GM21529 (cell line): ENCODE results near the gene CDKAL1.
A peak's percentile ranks its signal among the peaks of the same experiment; 100 is the strongest.
"Not testable (repeated sequence)": the region's sequence is repeated elsewhere in the genome, so short reads cannot be mapped to it uniquely, and the experiment has no call there.

Experiments
- ATAC-seq: cut with Tn5 transposase; IDR thresholded peaks from one replicate; pipeline ENCODE4 v1.9.1; 2021; ENCODE audit not compliant: unreplicated experiment

CDKAL1 gene

DNA sequence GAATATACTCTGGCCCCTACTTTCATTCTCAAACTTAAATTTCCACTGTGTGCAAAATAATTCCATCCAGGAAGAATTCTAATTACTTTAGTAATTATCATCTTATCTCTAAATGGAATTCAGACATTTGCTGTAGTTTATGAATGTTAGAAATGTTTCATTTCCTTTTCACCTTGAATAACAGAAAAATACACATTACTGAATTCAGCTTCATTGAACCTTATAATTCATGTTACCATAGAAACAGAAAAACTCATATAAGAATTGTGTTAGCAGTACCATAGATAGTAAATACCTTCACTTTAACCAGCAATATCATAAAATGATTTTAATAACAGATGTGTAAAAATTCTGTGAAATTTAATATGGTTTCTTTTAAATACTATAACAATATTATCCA is 514.9 kb downstream of the CDKAL1 start:
- no peak for ATAC-seq

DNA sequence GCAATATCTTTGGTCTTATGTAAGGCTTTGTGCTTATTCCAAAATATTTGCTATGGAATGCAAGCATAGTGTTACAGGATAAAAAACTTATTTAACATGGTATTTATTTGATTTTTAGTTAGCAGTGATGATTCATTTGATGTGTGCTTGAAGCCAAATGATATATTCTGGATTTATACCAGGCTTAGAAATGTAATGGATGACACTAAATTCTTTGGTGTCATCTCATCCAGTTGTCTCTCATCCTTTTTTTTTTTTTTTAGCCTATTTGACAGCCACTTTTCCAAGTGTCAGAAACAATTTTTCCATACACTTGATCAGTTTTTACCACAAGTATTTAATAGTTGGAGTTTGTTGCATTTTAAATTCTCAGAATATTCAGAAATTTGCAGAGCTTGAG is 515.3 kb downstream of the CDKAL1 start:
- no peak for ATAC-seq

DNA sequence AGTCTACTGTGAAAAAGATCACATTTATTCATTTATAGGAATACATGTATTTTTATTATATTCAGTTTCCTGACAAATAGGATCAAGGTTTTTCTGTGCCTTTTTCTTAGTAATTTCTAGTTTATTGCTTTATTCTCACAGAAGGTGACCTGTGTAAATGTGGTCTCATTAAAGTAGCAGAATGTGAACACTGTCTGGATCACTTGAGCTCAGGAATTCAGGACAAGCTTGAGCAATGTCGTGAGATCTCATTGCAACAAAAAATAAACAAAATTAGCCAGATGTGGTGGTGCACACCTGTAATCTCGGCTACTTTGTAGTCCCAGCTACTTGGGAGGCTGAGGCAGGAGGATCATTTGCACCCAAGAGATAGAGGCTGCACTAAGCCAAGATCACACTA is 516.7 kb downstream of the CDKAL1 start:
- ATAC-seq, result no peak

- ATAC-seq, result peak; percentile 41
Observed at GRCh38 chr6:21051777-21052176, 517.5 kb downstream of the CDKAL1 start.

DNA sequence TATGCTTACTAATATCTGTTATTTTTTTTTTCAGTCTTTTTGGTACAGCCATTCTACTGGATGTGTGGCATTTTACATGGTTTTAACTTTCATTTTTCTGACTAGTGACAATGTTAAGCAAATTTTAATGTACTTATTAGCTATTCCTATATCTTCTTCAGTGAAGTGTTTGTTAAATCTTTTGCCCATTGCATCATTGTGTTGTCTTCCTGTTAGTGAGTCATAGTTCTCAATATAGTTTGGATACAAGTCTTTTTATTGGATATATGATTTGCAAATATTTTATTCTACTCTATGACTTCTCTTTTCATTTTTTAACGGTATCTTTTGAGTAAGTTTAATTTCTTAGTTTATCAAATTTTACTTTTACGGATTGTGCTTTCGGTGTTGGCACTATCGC is 519.4 kb downstream of the CDKAL1 start:
- no peak for ATAC-seq

DNA sequence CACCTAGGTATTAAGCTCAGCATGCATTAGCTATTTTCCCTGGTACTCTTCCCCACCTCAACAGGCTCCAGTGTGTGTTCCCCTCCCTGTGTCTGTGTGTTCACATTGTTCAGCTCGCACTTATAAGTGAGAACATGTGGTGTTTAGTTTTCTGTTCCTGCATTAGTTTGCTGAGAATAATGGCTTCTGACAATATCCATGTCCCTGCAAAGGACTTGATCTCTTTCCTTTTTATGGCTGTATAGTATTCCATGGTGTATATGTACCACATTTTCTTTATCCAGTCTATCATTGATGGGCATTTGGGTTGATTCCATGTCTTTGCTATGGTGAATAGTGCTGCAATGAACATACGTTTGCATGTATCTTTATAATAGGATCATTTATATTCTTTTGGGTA is 521.2 kb downstream of the CDKAL1 start:
- not testable (repeated sequence) for ATAC-seq

- ATAC-seq, result no peak
Observed at GRCh38 chr6:21061892-21062291, 527.6 kb downstream of the CDKAL1 start.

GRCh38 chr6:21064756-21065340 is 530.6 kb downstream of the CDKAL1 start:
- no peak for ATAC-seq

DNA sequence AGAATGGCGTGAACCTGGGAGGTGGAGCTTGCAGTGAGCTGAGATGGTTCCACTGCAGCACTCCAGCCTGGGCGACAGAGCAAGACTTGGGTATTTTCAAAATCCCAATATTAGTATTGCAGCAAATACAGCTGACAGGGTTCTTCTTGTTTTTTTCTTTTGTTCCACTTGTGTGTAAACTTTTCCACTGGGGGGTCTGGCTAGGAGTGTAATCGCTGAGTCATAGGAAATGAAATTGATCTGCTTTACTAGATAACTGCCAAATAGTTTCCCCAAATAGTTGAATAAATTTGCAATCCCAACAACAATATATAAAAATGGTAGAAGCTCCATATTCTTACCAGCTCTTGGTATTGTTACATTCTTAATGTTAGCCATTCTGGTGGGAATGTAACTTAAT is 533.3 kb downstream of the CDKAL1 start:
- ATAC-seq, result no peak

GRCh38 chr6:21070620-21071019 is 536.4 kb downstream of the CDKAL1 start:
- no peak for ATAC-seq

DNA sequence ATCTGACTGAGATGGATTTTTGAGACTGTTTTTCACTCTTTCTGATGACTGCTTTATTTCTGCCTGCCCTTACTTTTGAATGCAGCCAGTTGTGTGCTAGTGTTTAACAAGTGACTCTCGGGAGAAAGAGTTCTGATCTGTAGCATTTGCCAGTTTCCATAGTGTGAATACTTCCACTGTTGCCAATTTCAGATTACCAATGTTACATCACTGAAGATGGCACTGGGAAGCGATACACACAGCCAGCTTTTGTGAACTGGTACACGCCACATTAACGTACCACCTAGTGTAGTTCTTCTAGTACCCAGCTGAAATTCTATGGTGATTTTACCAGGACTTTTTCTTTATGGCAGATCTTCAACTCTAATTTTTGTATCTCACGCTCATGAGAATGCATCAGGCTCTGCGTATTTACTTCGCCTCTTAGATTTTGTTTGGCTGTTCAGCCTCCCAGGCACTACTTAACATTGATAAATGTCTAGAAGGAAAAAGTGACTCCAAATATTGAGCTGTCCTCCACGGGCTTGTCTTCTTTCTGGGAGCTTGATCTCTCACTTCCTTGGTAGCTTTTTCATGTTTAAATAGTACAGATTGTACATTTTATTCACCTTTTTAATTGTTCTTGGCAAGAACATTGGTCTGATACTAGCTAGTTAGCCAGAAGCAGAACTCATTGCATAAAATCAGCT is 537.7 kb downstream of the CDKAL1 start:
- no peak for ATAC-seq

GRCh38 chr6:21073318-21073839 is 539.1 kb downstream of the CDKAL1 start:
- no peak for ATAC-seq

DNA sequence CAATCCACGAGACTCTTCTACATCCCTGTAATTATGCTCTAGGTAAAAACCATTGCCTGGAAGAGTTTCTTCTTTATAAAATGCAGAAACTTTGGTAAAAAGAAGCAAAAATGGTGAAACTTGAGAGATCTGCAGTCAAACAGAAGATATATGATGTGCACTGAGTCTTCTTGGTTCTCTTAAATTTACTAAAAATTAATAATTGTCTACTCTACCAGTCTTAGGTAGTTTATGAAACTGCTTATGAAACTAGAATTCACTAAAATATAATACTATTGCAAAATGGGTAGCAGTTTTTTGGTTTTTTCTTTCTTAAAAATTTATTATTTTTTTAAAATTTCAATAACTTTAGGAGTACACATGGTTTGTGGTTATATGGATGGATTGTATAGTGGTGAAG is 540.2 kb downstream of the CDKAL1 start:
- no peak for ATAC-seq

GRCh38 chr6:21075986-21076385 is 541.7 kb downstream of the CDKAL1 start:
- ATAC-seq, result no peak

- ATAC-seq, result no peak
Observed at GRCh38 chr6:21078497-21078896, 544.2 kb downstream of the CDKAL1 start.

GRCh38 chr6:21079468-21080048 is 545.3 kb downstream of the CDKAL1 start:
- no peak for ATAC-seq

DNA sequence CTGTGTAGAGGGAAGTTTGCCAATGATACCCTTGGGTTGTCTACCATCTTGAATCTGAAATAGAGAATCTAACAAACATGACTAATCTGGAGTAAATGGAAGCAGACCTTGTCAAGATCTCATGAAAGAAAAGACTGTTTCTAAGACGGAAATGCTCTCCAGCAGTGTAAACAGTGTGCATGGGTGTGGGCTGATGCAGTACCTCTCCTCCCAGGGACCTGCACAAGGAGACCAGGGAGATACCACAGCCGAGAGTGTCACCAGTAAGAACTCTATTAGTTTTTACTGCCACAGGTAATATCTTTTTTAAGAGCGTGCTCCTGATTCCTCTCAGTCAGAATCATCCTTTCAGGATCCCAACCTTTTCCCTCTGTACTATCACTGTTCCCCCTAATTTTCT is 546.0 kb downstream of the CDKAL1 start:
- ATAC-seq, result no peak

- no peak for ATAC-seq
Observed at GRCh38 chr6:21082091-21082490, 547.8 kb downstream of the CDKAL1 start.

DNA sequence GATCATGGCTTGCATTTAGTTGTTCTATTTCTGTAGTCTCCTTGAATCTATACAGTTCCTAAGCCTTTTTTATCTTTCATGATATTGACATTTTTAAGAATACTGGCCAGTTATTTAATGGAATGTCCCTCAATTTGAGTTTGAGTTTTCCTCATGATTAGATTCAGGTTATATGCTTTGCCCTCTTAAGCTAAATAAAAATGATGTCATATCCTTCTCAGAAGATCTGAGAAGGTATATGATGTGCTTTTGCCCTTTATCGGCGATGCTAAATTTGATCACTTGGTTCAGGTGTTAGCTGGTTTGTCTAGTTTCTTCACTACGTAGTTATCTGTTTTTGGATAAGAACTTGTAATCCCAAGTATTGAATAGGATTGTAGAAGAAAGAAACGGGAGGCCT is 549.5 kb downstream of the CDKAL1 start:
- ATAC-seq, result no peak

- ATAC-seq, result no peak
Observed at GRCh38 chr6:21084656-21085055, 550.4 kb downstream of the CDKAL1 start.

GRCh38 chr6:21085211-21085610 is 551.0 kb downstream of the CDKAL1 start:
- ATAC-seq, result no peak

- ATAC-seq, result no peak
Observed at GRCh38 chr6:21085643-21086042, 551.4 kb downstream of the CDKAL1 start.
